ENCODE measurements around the gene SAT2.
"Not testable (repeated sequence)": the region's sequence is repeated elsewhere in the genome, so short reads cannot be mapped to it uniquely, and the experiment has no call there.

SAT2 gene

GRCh38 chr17:7634384-7634783 is 6.8 kb upstream of the SAT2 start:
- DNase-seq (ENCODE audit: low read depth in 2 of 2), result no peak

GRCh38 chr17:7633093-7633492 is 5.5 kb upstream of the SAT2 start:
- no peak for DNase-seq (ENCODE audit: low read depth in 2 of 2)

- no peak for DNase-seq (ENCODE audit: low read depth in 2 of 2)
Measured at GRCh38 chr17:7632492-7632894, 4.9 kb upstream of the SAT2 start.

- no peak for DNase-seq (ENCODE audit: low read depth in 2 of 2)
Measured at GRCh38 chr17:7631398-7632380, 4.1 kb upstream of the SAT2 start.

GRCh38 chr17:7629939-7630571 is 2.4 kb upstream of the SAT2 start, which contains the start of gene SHBG:
SHBG (plus strand) TSS chr17:7630135; CDS start chr17:7630173, 38 bp downstream.
- no peak for DNase-seq (ENCODE audit: low read depth in 2 of 2)

- no peak for DNase-seq (ENCODE audit: low read depth in 2 of 2)
Measured at GRCh38 chr17:7626956-7627249, 718 bp downstream of the SAT2 start.

GRCh38 chr17:7626307-7626706 is 1.3 kb downstream of the SAT2 start:
- no peak for DNase-seq (ENCODE audit: low read depth in 2 of 2)

GRCh38 chr17:7625749-7626148 is 1.9 kb downstream of the SAT2 start:
- DNase-seq (ENCODE audit: low read depth in 2 of 2), result not testable (repeated sequence)

- DNase-seq (ENCODE audit: low read depth in 2 of 2), result no peak
Measured at GRCh38 chr17:7623661-7624060, 4.0 kb downstream of the SAT2 start.

- no peak for DNase-seq (ENCODE audit: low read depth in 2 of 2)
Measured at GRCh38 chr17:7620835-7621234, 6.8 kb downstream of the SAT2 start.

GRCh38 chr17:7618608-7619007 is 9.0 kb downstream of the SAT2 start:
- no peak for DNase-seq (ENCODE audit: low read depth in 2 of 2)

GRCh38 chr17:7615265-7615747 is 12.3 kb downstream of the SAT2 start:
- DNase-seq (ENCODE audit: low read depth in 2 of 2), result no peak

- DNase-seq (ENCODE audit: low read depth in 2 of 2), result peak; percentile 99 to 100
Measured at GRCh38 chr17:7614425-7615264, 13.0 kb downstream of the SAT2 start, which contains the start of gene FXR2. FXR2 (minus strand) TSS chr17:7614897; CDS start chr17:7614532, 365 bp downstream.

- no peak for DNase-seq (ENCODE audit: low read depth in 2 of 2)
Measured at GRCh38 chr17:7613769-7614424, 13.7 kb downstream of the SAT2 start.

GRCh38 chr17:7612294-7612640 is 15.4 kb downstream of the SAT2 start:
- DNase-seq (ENCODE audit: low read depth in 2 of 2), result no peak

- no peak for DNase-seq (ENCODE audit: low read depth in 2 of 2)
Measured at GRCh38 chr17:7611635-7612293, 15.9 kb downstream of the SAT2 start.

- no peak for DNase-seq (ENCODE audit: low read depth in 2 of 2)
Measured at GRCh38 chr17:7610641-7611040, 17.0 kb downstream of the SAT2 start.

- no peak for DNase-seq (ENCODE audit: low read depth in 2 of 2)
Measured at GRCh38 chr17:7606280-7606679, 21.3 kb downstream of the SAT2 start.

- DNase-seq (ENCODE audit: low read depth in 2 of 2), result not testable (repeated sequence)
Measured at GRCh38 chr17:7597561-7597960, 30.1 kb downstream of the SAT2 start.

GRCh38 chr17:7593296-7593695 is 34.3 kb downstream of the SAT2 start:
- DNase-seq (ENCODE audit: low read depth in 2 of 2), result no peak
